ENCODE measurements around the gene COMMD8.

The COMMD8 gene

DNA sequence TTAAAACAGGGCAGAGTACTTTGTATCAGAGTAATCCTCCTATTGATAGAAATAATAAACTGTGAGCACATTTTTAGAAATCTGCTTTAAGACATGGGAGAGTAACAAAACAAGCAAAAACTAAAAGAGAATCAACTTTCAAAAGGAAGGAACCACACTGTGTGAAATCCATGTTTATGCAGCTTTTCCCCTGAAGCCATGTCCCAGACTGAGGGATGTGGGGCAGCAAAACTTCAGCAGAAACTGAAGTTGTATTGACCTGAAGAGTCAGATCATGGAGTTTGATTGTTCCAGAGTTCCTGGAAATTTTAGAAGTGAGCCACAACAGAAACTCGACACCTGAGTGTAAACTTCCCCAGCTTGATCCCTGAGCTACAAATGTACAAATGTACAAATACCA is 53.2 kb downstream of the COMMD8 start:
- no peak overlapping the region for H4K91ac ChIP-seq (ENCODE audit: low read depth, low read length, poor library complexity)
- H3K79me1 ChIP-seq (ENCODE audit: low read depth, low read length), result no peaks in the 10 kb centered on the region
- H2AFZ ChIP-seq (ENCODE audit: low read length), result no peak overlapping the region
- H3K14ac ChIP-seq (ENCODE audit: low read length), result no peak overlapping the region
- no peaks in the 10 kb centered on the region for H3K36me3 ChIP-seq (replicated peaks in 1 of 2; ENCODE audit: control insufficient read depth in 2 of 2, insufficient read depth in 2 of 2, low read length in 2 of 2)
- no peak for DNase-seq (ENCODE audit: low spot score)
- H2BK12ac ChIP-seq (ENCODE audit: low read length), result no peak overlapping the region
- H3K9ac ChIP-seq (ENCODE audit: low read depth, low read length, poor library complexity), result no peak overlapping the region
- no peak overlapping the region for H3K4me3 ChIP-seq (ENCODE audit: low read length in 2 of 2)
- no peaks in the 10 kb centered on the region for H3K9me3 ChIP-seq (replicated peaks in 1 of 2; ENCODE audit: control insufficient read depth in 2 of 2, insufficient read depth in 1 of 2, low read depth in 1 of 2, low read length in 2 of 2)
- no peaks in the 10 kb centered on the region for H3K27me3 ChIP-seq (ENCODE audit: control insufficient read depth in 3 of 3, insufficient read depth in 3 of 3, low read depth in 1 of 3, low read length in 3 of 3)
- no peak overlapping the region for H2AK5ac ChIP-seq (ENCODE audit: low read depth, low read length)
- no CpG with 5 or more reads among the region's 1 CpG for WGBS, 2 donors (ENCODE audit: extremely low coverage in 2 of 2, insufficient read length in 2 of 2, insufficient replicate concordance in 1 of 2)
- no peak overlapping the region for H2BK5ac ChIP-seq (ENCODE audit: low read length)
- no peak overlapping the region for H4K8ac ChIP-seq (ENCODE audit: low read depth, low read length)
- H2BK120ac ChIP-seq (ENCODE audit: low read depth, low read length), result no peak overlapping the region
- no peak overlapping the region for H3K18ac ChIP-seq (ENCODE audit: low read length)
- no peak overlapping the region for H3K4me2 ChIP-seq (ENCODE audit: insufficient read depth, low read length, poor library complexity, severe bottlenecking)
- H3K27ac ChIP-seq (replicated peaks; ENCODE audit: low read length), result no peak overlapping the region
- no peak overlapping the region for H2BK15ac ChIP-seq (ENCODE audit: low read length)
- no peak overlapping the region for H3K23ac ChIP-seq (ENCODE audit: low read depth, low read length, poor library complexity)
- H3K4ac ChIP-seq (ENCODE audit: low read length), result no peak overlapping the region
- H3K4me1 ChIP-seq (ENCODE audit: control insufficient read depth in 2 of 2, insufficient read depth in 1 of 2, low read depth in 1 of 2, low read length in 2 of 2), result peaks cover 0 to 2% of the 10 kb centered on the region in 2 donors

DNA sequence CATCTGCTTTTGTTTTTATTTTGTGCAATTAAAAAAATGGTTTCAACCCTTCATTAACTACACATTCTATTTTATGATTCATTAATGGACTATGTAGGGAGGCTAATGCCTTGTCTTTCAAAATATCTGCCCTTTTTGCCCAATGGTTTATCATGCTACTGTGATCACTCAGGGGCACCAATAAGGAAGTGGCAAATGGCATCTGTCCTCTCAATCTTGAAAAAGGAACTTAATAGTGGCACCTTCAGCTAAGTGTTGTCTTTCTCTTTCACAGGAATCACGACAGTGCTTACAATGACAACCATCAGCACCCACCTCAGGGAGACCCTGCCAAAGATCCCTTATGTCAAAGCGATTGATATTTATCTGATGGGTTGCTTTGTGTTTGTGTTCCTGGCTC is 57.1 kb downstream of the COMMD8 start:
- H3K4ac ChIP-seq (ENCODE audit: low read length), result no peak overlapping the region
- no peak overlapping the region for H3K23ac ChIP-seq (ENCODE audit: low read depth, low read length, poor library complexity)
- WGBS, 2 donors (ENCODE audit: extremely low coverage in 2 of 2, insufficient read length in 2 of 2, insufficient replicate concordance in 1 of 2), result no CpG with 5 or more reads among the region's 2 CpGs

More for the DNA sequence above, 57.1 kb downstream of the COMMD8 start:
- Histone ChIP-seq H3K9me3 (replicated peaks in 1 of 2; ENCODE audit: control insufficient read depth in 2 of 2, insufficient read depth in 1 of 2, low read depth in 1 of 2, low read length in 2 of 2) (no peaks in the 10 kb centered on the region), H3K4me2 (ENCODE audit: insufficient read depth, low read length, poor library complexity, severe bottlenecking) (no peak overlapping the region), H3K4me1 (ENCODE audit: control insufficient read depth in 2 of 2, insufficient read depth in 1 of 2, low read depth in 1 of 2, low read length in 2 of 2) (peaks cover 0 to 2% of the 10 kb centered on the region in 2 donors), H2BK12ac (ENCODE audit: low read length) (no peak overlapping the region), H4K91ac (ENCODE audit: low read depth, low read length, poor library complexity) (no peak overlapping the region), H3K79me1 (ENCODE audit: low read depth, low read length) (no peaks in the 10 kb centered on the region), H3K4me3 (ENCODE audit: low read length in 2 of 2) (no peak overlapping the region), H2BK5ac (ENCODE audit: low read length) (no peak overlapping the region), H3K27ac (replicated peaks; ENCODE audit: low read length) (no peak overlapping the region), H2BK120ac (ENCODE audit: low read depth, low read length) (no peak overlapping the region), H3K36me3 (replicated peaks in 1 of 2; ENCODE audit: control insufficient read depth in 2 of 2, insufficient read depth in 2 of 2, low read length in 2 of 2) (no peaks in the 10 kb centered on the region), H2BK15ac (ENCODE audit: low read length) (no peak overlapping the region), H3K18ac (ENCODE audit: low read length) (no peak overlapping the region), H3K27me3 (ENCODE audit: control insufficient read depth in 3 of 3, insufficient read depth in 3 of 3, low read depth in 1 of 3, low read length in 3 of 3) (no peaks in the 10 kb centered on the region), H3K14ac (ENCODE audit: low read length) (no peak overlapping the region), H2AK5ac (ENCODE audit: low read depth, low read length) (no peak overlapping the region), H3K9ac (ENCODE audit: low read depth, low read length, poor library complexity) (no peak overlapping the region), H4K8ac (ENCODE audit: low read depth, low read length) (no peak overlapping the region), H2AFZ (ENCODE audit: low read length) (no peak overlapping the region)
- DNase-seq (ENCODE audit: low spot score), result no peak

Measured in neuronal stem cell (in vitro differentiated cells).